ENCODE data around the gene TEX38.

- TF ChIP-seq, protein P1, sequence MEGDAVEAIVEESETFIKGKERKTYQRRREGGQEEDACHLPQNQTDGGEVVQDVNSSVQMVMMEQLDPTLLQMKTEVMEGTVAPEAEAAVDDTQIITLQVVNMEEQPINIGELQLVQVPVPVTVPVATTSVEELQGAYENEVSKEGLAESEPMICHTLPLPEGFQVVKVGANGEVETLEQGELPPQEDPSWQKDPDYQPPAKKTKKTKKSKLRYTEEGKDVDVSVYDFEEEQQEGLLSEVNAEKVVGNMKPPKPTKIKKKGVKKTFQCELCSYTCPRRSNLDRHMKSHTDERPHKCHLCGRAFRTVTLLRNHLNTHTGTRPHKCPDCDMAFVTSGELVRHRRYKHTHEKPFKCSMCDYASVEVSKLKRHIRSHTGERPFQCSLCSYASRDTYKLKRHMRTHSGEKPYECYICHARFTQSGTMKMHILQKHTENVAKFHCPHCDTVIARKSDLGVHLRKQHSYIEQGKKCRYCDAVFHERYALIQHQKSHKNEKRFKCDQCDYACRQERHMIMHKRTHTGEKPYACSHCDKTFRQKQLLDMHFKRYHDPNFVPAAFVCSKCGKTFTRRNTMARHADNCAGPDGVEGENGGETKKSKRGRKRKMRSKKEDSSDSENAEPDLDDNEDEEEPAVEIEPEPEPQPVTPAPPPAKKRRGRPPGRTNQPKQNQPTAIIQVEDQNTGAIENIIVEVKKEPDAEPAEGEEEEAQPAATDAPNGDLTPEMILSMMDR (IDR thresholded peaks at IDR 0.05): no peak
- TF ChIP-seq POLR2A (IDR thresholded peaks at IDR 0.05): no peak
Observed at GRCh38 chr1:46656643-46657042, 15.0 kb upstream of the TEX38 start.
